Activated gamma-delta T cell treated with Interleukin-2 at 50 U/mL for 16 hours (primary cell): ENCODE measurements around the gene CTSF.
"Not testable (repeated sequence)": the region's sequence is repeated elsewhere in the genome, so short reads cannot be mapped to it uniquely, and the experiment has no call there.

ENCODE experiments used
- DNase-seq: peaks from one replicate; pipeline ENCODE4 v3.0.0-alpha.2; 2020

CTSF gene

DNA sequence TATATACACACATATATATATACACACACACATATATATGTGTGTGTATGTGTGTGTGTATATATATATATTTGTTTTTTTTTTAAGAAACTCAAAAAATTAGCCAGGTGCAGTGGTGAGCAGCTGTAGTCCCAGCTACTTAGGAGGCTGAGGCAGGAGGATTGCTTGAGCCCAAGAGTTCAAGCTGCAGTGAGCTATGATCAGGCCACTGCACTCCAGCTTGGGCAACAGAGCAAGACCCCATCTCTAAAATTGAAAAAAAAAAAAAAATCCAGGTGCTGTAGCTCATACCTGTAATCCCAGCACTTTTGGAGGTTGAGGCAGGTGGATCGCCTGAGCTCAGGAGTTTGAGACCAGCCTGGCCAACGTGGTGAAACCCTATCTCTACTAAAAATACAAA is 20.9 kb upstream of the CTSF start:
- DNase-seq, result not testable (repeated sequence)

DNA sequence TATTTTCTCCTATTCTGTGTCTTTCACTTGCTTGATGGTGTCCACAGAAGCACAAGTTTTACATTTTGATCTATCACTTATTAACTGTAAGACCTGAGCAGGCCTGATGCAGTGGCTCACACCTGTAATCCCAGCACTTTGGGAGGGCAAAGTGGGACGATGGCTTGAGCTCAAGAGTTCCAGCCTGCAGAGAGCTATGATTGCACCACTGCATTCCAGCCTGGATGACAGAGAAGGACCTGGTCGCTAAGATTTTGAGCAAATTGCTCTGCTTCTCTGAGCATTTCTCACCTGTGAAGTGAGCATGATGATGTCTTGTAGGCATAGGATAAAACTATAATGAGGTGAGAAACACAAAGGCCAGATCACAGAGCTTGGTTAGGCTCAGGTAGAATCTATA is 17.7 kb upstream of the CTSF start:
- DNase-seq, result no peak

DNA sequence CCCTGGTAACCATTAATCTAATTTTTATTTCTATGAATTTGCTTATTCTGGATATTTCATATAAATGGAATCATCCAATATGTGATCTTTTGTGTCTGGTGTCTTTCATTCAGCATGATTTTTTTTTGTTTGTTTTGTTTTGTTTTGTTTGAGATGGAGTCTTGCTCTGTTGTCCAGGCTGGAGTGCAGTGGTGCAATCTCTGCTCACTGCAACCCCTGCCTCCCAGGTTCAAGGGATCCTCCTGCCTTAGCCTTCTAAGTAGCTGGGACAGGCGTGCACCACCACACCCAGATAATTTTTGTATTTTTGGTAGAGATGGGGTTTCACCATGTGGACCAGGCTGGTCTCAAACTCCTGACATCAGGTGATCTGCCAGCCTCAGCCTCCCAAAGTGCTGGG is 17.0 kb upstream of the CTSF start:
- DNase-seq, result not testable (repeated sequence)

DNA sequence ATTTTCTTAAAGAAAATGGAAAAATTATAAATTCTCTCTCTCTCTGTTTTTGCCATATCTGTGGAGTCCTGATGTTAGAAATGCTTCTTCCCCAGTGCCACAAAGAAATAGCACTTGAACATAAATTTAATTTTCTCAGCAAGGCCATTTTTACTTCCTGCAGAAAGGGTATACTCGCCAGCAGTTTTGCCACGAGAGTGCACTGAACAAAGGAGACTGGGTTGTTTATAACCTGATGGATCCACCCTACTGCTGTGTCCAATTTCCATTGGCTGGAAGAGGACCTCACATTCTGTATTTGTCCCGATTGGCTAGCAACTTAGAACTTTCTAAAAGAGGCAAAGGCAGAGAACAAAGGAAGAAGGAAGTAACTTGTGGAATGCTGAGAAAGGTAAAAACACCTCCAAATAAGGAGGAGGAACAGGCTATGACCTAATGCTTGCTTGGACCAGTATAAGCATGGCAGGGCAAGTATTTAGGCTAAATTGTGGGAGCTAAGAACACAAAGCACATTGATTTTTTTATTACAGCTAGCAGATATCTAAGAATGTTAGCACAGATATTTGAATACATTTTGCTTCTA is 14.2 kb upstream of the CTSF start:
- not testable (repeated sequence) for DNase-seq

DNA sequence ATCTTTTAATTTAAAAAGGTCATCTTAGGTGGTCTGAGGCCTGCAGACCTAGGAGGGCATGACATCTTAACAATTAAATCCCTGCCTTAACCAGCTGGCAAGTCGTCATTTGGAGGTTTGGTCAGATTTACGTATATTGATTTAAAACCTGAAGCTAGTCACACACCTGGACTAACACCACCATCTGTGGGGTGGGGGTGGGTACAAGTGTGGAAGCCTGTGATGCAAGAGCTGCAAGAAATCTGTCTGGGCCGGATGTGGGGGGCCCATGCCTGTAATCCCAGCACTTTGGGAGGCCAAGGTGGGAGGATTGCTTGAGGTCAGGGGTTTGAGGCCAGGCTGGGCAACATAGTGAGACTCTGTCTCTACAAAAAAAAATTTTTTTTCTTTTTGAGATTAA is 12.9 kb upstream of the CTSF start:
- no peak for DNase-seq

DNA sequence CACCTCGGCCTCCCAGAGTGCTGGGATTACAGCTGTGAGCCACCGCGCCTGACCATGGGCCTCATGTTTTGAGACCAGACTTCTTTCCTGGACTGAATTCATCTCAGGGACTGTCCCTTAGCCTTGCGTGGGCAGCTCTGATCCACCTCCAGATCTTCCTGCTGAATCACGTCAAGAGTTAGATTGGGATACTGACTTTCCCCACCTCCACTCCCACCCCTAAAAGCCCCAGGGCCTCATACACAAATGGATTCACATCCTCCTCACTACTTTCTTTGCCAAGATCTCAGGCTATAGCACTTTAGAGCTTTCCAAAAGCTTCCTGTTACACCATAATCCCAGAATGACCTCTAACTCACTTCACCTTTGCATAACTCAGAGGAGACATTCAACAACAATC is 12.4 kb upstream of the CTSF start:
- no peak for DNase-seq

DNA sequence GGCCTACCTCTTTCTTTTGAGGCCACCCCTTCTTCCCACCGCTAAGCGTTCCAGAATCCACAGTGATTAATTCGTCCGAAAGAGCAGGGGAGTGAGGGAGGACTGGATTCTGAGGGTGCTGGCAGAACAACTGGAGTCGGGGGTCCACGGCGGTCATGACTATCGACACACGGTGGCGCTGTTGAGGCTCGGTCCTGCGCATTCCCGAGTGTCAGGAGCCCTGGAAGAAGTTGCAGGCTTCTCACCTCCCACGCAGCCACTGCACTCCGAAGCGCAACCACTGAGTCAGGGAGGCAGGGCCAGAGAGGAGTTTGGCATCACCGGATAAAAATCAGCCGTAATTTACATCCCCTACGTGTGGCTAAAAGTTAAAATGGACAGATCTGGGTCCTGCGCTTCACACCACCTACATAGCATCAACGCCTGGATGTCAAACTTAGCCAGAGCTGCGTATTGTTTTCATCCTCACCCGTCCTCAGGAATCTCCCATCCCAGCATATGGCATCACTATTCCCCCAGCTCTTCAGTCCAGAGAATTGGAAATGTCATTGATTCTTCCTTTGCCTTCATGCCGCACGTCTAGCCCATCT is 10.7 kb upstream of the CTSF start:
- peak; percentile 74 for DNase-seq

DNA sequence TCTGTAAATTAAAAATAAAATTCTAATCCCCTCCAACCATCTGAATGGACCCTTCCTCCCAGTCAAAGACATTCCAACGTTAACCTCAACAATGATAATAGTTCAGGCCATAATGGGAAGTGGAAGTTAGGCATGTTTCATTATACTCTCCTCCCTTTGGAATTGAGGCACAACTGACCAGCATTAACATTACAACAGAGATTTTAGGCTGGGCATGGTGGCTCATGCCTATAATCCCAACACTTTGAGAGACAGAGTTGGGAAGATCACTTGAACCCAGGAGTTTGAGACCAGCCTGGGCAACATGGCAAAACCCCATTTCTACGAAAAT is 2.4 kb upstream of the CTSF start:
- no peak for DNase-seq

DNA sequence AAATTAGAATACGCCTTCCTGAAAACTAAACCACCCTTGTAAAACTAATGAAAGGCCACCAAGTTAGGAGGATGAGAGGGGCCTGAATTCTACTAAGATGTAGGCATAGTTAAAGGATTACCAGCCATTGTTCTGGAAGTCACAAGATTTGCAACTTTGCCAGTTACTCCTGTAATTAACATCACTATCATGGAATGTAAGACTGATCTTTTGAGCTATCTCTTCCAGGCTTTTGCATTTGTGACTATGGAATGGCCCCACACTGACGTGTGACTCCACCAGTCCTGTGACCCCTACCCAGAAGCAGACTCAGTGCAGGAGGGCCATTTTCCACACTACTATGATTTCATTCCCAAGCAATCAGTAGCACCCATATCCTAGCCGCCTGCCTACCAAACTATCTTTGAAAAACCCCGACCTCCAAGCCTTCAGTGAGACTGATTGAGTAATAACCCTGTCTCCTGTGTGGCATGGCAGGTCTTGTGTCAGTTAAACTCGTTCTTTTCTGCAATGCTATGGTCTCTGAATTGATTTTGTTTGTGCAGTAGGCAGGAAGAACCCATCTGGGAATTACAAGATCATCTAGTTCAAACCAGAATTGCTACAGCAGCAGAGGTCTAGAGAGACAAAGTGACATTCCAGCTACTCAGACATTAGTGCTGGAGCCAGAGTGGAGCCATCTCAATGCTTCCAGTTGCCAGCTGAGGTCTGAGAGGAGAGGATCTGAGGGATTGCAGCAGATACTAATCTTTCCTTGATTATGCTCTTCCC is 1.9 kb upstream of the CTSF start:
- DNase-seq, result no peak

DNA sequence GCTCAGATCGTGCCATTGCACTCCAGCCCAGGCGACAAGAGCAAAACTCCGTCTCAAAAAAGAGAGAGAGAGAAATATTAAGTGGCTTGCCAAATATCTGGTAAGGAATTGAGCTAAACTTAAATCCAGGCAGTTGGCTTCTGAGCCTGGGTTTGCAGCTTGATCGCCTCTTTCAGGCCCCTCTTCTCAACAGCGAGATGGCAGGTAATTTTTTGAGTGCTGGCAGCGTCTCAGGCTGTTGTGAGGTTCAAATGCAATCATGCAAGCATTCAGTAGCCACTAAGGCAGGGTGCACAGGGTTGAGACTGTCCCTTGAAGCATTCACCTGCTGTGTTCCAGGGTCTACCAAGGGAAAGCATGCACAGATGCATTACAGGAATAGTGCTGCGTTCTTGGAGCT is 670 bp upstream of the CTSF start:
- DNase-seq, result no peak

DNA sequence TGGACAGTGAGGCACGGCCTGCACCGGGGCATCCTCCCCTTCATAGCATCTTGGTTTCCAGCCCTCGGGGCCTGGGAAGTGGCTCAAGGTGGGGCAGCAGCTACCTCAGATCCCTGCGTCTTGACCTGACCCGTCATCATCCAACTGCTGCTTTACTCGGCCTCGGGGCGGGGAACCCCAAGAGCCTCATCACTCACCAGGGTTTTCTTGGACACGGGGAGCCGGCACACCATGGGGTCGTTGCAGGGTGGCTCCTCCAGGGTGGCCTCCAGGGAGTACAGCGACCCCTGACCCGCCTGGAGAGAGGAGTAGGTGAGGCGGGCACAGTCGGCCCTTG is 651 bp downstream of the CTSF start:
- no peak for DNase-seq

DNA sequence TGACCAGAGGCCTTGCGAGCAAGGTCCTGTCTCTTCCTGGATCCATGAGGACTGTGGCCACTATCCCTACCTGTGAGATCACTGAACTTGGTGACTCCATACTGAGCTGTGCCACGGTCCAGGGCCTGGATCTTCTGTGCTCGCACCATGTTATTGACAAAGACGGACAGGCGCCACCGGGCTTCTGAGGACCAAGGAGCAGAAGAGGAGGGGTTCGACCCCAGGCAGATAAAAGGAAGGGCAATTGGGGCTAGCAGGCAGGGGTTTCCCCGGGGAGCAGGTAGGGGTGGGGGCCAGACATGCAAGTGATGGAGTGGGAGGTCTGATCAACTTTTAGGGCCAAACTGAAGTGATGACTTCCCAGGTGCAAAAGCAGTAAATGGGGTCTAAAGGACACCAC is 2.2 kb downstream of the CTSF start:
- DNase-seq, result no peak

DNA sequence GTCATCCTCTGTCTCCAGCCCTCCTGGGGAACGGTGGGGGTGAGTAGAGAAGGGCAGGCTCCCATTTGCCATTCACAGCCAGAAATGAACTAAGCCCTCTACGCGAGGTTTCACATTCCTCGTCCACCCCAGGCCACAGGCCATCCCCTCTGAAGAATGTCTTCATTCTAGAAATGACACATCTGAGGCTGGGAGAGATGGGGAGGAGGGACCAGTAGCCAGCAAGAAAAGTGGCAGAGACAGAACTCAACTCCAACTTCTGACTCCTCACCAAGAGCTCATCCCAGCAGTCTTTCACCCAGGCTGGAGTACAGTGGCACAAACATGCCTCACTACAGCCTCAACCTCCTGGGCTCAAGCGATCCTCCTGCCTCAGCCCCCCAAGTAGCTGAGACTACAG is 3.4 kb downstream of the CTSF start:
- no peak for DNase-seq

DNA sequence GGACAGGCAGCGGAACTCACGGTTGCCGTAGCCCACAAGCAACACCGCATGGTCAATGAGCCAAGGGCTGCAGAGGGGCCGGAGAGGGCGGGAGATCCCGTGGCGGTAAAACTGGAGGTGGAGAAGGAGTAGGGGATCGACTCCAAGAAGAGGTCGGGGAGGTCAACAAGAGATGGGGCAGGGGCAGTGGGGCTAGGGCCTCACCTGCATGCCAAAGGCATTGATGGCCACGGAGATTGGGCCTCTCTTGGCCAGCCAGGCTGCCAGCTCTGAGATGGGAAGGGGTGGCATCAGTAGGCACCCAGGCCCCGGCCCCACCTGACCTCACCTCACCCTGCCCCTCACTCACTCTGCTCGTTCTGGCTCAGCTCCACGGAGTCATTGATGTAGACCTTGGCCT is 3.9 kb downstream of the CTSF start:
- no peak for DNase-seq

DNA sequence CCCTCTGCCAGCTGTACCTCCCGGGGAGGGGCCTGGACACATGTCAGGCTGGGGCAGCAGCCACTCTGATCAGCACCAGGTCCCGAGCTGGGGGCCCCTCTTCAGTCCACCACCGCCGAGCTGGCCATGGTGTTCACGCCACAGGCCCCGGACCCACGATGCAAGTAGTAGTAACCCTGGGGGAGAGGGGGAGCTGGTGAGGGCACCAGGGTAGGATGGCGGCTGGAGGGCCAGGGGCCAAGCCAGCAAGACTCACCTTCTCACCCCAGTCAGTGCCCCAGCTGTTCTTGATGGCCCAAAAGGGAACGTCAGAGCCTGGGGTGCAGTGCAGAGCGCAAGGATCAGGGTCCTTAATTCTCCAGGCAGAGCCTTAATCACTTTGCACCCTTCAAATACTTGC is 4.6 kb downstream of the CTSF start:
- no peak for DNase-seq

DNA sequence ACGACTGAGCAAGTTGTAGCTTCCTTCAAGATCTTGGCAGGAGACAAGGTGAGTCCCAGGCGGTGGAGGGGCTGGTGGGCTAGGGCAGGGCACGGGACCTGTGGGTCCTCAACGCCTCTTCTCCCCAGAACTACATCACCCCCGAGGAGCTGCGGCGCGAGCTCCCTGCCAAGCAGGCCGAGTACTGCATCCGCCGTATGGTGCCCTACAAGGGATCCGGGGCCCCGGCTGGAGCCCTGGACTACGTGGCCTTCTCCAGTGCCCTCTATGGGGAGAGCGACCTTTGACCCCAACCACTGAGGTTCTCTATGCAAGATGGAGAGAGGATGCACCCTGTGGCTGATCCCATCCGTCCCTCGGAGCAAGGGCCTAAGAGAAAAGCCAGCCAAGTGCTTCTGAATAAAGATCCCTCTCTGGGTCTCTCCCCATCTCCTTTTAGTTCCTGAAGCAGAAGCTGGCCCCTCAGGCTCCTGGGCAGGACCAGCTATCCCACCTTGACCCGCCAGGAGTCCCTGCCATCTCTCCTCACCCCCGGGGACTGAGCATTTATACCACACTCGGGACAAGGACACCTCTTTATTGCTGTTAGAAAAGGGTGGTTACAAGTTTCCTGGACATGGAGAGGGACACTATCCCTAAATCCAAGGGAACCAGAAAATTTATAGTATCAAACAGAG is 5.4 kb downstream of the CTSF start:
- DNase-seq, result no peak

DNA sequence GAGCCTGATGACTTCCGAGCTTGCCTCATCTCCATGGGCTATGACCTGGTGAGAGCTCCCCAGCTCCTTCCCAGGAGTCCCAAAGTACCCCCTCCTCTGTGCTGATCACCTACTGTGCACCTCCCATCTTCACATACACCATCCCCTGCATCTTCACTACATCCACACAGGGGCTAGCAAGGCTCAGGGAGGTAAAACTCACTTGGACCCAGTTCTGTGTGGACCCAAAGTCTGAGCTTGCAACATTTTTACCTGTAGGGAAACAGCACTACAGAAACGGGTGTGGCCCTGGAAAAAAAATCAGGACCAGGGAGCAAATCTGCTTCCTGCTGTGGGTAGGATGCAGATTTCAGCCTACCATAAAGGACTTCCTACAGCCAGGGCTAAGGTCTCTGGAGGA is 6.1 kb downstream of the CTSF start:
- no peak for DNase-seq

DNA sequence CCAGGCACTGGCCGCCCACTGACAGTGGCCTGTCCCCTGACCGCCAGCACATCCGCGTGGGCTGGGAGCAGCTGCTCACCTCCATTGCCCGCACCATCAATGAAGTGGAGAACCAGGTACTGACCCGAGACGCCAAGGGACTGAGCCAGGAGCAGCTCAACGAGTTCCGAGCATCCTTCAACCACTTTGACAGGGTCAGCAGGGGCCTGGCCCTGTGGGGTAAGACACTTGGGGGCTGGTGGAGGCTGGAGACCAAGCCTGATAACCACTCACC is 6.5 kb downstream of the CTSF start:
- DNase-seq, result no peak

DNA sequence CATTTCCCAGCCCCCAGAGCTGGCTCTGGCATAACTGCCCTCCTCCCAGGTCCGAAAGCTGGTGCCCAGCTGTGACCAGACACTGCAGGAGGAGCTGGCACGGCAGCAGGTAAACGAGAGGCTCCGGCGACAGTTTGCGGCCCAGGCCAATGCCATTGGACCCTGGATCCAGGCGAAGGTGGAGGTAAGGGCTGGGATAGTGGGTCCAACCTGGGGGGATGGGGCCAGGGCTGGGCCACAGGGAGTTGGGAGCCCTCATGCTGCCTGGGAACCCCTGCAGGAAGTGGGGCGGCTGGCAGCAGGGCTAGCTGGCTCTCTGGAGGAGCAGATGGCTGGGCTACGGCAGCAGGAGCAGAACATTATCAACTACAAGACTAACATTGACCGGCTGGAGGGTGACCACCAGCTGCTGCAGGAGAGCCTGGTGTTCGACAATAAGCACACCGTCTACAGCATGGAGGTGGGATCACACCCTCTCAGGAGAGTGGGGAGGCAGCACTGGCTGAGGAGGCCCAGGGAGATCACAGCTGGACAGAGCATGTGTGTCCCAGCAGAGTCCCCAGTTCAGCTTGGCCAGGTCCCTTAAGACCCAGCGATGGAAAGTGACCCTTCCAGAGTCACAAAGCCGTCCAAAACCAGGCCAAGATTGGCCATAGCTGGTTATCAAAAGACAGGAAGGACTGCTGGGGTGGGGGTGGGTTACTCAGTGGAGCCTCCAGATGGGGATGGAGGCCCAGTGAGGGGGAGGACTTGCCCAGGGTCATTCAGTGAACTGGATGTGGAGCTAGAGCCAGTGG is 7.0 kb downstream of the CTSF start:
- no peak for DNase-seq

DNA sequence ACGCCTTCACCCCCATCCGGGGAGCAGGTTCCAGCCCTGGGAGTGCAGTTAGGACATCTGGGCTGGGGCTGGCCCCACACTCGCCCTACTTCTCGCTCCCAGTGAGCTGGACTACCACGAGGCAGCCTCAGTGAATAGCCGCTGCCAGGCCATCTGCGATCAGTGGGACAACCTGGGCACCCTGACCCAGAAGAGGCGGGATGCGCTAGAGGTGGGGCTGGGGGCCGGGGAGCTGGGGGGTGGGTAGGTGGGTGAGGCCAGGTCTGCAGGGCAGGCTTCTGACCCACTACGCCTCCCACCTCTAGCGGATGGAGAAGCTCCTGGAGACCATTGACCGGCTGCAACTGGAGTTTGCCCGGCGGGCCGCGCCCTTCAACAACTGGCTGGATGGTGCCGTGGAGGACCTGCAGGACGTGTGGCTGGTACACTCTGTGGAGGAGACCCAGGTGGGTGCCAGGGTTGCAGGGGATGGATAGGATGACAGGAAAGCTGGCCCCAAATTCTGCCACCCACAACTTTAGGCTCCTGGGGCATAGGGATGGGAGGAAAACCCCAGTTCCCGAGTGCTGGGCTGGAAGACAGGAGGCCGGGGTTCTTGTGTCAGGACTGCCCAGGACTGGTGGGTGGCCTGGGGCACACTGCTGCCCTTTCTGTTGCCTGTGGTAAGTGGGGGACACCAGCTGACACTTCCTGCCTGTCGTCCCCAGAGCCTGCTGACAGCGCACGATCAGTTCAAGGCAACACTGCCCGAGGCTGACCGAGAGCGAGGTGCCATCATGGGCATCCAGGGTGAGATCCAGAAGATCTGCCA is 8.3 kb downstream of the CTSF start:
- DNase-seq, result no peak

DNA sequence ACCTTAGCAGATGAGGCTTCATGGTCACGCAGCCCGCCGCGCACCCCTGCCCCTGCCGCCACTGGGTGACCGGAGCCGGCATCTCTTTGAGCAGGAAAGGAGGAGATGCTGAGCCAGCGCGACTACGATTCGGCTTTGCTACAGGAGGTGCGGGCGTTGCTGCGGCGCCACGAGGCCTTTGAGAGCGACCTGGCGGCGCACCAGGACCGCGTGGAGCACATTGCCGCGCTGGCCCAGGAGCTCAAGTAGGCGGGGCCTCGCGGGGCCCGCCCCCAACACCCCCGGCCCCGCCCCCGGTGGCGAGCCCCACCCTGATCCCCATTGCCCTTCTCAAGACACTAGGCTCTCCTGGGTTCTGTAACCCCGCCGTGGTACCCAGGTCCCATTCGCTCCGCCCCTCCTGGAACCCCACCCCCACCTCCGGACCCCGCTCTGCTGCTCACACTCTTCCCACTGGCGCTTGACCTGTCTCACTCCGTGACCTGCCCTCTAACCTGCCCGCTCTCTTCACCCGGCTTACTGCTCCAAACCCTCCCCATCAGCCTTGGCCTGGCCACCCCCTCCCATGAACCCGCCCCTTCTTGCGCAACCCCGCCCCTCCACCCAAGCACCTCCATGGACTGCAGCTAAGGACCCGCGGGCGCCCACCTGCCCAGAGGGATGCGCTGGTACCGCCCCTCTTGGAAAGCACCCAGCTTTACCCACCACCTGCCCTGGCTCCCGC is 9.1 kb downstream of the CTSF start:
- no peak for DNase-seq

DNA sequence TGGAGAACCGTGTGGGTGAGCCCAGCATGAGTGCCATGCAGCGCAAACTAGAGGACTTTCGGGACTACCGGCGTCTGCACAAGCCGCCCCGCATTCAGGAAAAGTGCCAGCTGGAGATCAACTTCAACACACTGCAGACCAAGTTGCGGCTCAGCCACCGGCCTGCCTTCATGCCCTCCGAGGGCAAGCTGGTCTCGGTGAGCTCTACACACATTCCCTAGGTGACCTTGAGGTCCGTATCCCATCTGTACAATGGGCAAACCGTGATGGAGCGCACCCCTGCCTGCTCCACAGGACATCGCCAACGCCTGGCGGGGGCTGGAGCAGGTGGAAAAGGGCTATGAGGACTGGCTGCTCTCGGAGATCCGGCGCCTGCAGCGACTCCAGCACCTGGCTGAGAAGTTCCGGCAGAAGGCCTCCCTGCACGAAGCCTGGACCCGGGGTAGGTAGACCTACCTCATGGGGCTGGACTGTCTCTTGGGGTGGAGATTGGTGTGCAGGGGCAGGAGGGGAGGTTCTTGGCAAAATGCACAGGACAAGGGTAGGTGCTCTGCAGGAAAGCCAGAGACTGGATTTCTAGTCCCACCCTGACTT is 10.6 kb downstream of the CTSF start:
- no peak for DNase-seq
